ENCODE measurements around the gene ARFRP1. TPM values are rescaled to one million over a fixed set of nuclear protein-coding genes. Genes with fewer than 3 reads are reported as not detected.

Gene ARFRP1
- total RNA-seq, 4 donors from 2014 or later, result 26.9 to 35.1 (median 27.8) TPM

- in situ Hi-C loops (cut with MboI; ENCODE audit: low sequenced_read_pairs in 4 of 4) (no loop called here), intact Hi-C loops (cut with DNase I; ENCODE audit: low total_unique reads) (no loop called here)
- peak overlapping the region; percentile 76 to 90 (median 85) for H3K4me3 ChIP-seq
- TF ChIP-seq CTCF (IDR thresholded peaks at IDR 0.05 in 4 of 5, conservative IDR thresholded peaks at IDR 0.05 in 1 of 5), result no peak
- TF ChIP-seq POLR2A (IDR thresholded peaks at IDR 0.05), result no peak
- H3K4me1 ChIP-seq, result peaks cover 11 to 23% of the 10 kb centered on the region in 2 donors
- peak overlapping the region; percentile 80 to 91 (median 90) for H3K27ac ChIP-seq
- ATAC-seq (peak in 1 of 2 donors; percentile 8), DNase-seq (no peak)
- no peaks in the 10 kb centered on the region for H3K9me3 ChIP-seq
- no peaks in the 10 kb centered on the region for H3K27me3 ChIP-seq
- H3K36me3 ChIP-seq, result peaks cover 0 to 50% of the 10 kb centered on the region in 2 donors
Measured at GRCh38 chr20:63708301-63709148, 749 bp upstream of the ARFRP1 start.

GRCh38 chr20:63706852-63707557, 771 bp downstream of the ARFRP1 start:
- in situ Hi-C loops (cut with MboI; ENCODE audit: low sequenced_read_pairs in 4 of 4), result no loop called here
- intact Hi-C loops (cut with DNase I; ENCODE audit: low total_unique reads), result loop anchor here (1.0 kb wide), 1 partner anchor 33 kb away; no protein-coding TSS in a partner anchor
- no peaks in the 10 kb centered on the region for H3K9me3 ChIP-seq

GRCh38 chr20:63706027-63706695, 1.6 kb downstream of the ARFRP1 start:
- DNase-seq (no peak), ATAC-seq (no peak)
- Histone ChIP-seq H3K27ac (peak overlapping the region; percentile 80 to 91 (median 90)), H3K36me3 (peaks cover 0 to 33% of the 10 kb centered on the region in 2 donors), H3K4me3 (peak overlapping the region; percentile 76 to 90 (median 85)), H3K9me3 (no peaks in the 10 kb centered on the region), H3K27me3 (no peaks in the 10 kb centered on the region), H3K4me1 (peaks cover 11 to 23% of the 10 kb centered on the region in 2 donors)
- no peak for TF ChIP-seq CTCF (IDR thresholded peaks at IDR 0.05 in 4 of 5, conservative IDR thresholded peaks at IDR 0.05 in 1 of 5)
- no peak for TF ChIP-seq POLR2A (IDR thresholded peaks at IDR 0.05)
- in situ Hi-C loops (cut with MboI; ENCODE audit: low sequenced_read_pairs in 4 of 4) (no loop called here), intact Hi-C loops (cut with DNase I; ENCODE audit: low total_unique reads) (no loop called here)

More at GRCh38 chr20:63706852-63707557, 771 bp downstream of the ARFRP1 start:
- DNase-seq (peak in 1 of 2 donors; percentile 51), ATAC-seq (peak; percentile 19 to 20)
- TF ChIP-seq POLR2A (IDR thresholded peaks at IDR 0.05) (no peak), CTCF (IDR thresholded peaks at IDR 0.05 in 4 of 5, conservative IDR thresholded peaks at IDR 0.05 in 1 of 5) (no peak)
- Histone ChIP-seq H3K36me3 (peaks cover 0 to 42% of the 10 kb centered on the region in 2 donors), H3K4me1 (peaks cover 11 to 23% of the 10 kb centered on the region in 2 donors), H3K27ac (peak overlapping the region; percentile 80 to 91 (median 90)), H3K27me3 (no peaks in the 10 kb centered on the region), H3K4me3 (peak overlapping the region; percentile 76 to 90 (median 85))

- ATAC-seq (no peak), DNase-seq (no peak)
- H3K4me3 ChIP-seq, result no peak overlapping the region
- peak overlapping the region in 2 of 4 donors; percentile 80 to 91 for H3K27ac ChIP-seq
- peaks cover 11 to 23% of the 10 kb centered on the region in 2 donors for H3K4me1 ChIP-seq
- intact Hi-C loops (cut with DNase I; ENCODE audit: low total_unique reads) (no loop called here), in situ Hi-C loops (cut with MboI; ENCODE audit: low sequenced_read_pairs in 4 of 4) (no loop called here)
- no peak for TF ChIP-seq CTCF (IDR thresholded peaks at IDR 0.05 in 4 of 5, conservative IDR thresholded peaks at IDR 0.05 in 1 of 5)
- TF ChIP-seq POLR2A (IDR thresholded peaks at IDR 0.05), result no peak
- H3K9me3 ChIP-seq, result no peaks in the 10 kb centered on the region
- peaks cover 0 to 32% of the 10 kb centered on the region in 2 donors for H3K36me3 ChIP-seq
- no peaks in the 10 kb centered on the region for H3K27me3 ChIP-seq
Measured at GRCh38 chr20:63705232-63706026, 2.3 kb downstream of the ARFRP1 start.

Data from gastrocnemius medialis (tissue), 4 donors.